ENCODE data around the gene LRRK2. TPM values are rescaled to one million over a fixed set of nuclear protein-coding genes. Genes with fewer than 3 reads are reported as not detected.
"Not testable (repeated sequence)": the region's sequence is repeated elsewhere in the genome, so short reads cannot be mapped to it uniquely, and the experiment has no call there.

The LRRK2 gene
- total RNA-seq, 1 donor from 2014 or later, result 7.3 TPM

- intact Hi-C loops (cut with micrococcal nuclease), result no loop called here
- ATAC-seq, result no peak
Observed at GRCh38 chr12:40343124-40343523, 118.3 kb downstream of the LRRK2 start.

DNA sequence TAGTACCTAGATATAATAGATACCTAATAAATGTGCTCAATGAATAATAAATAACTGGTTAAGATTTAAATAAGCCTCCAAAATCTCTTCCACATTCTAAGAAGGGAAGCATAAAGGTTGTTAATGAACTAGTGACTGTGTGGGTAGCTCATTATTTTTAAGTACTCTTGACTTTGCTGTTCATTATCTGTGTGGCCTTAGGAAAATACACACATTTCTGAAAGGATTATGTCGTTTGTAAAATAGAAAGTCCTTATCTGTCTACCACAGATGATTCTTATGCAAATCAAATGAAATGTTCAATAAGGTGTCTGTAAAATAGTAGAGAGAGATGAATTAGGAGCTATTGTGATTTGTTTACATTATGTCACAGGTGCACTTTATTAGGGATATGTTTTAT, 119.5 kb downstream of the LRRK2 start:
- DNase-seq (no peak), ATAC-seq (no peak)
- intact Hi-C loops (cut with micrococcal nuclease), result no loop called here

More at GRCh38 chr12:40343124-40343523, 118.3 kb downstream of the LRRK2 start:
- DNase-seq, result no peak

- intact Hi-C loops (cut with micrococcal nuclease), result no loop called here
- peak; percentile 61 for ATAC-seq
- no peak for DNase-seq
Observed at GRCh38 chr12:40351976-40352375, 127.2 kb downstream of the LRRK2 start.

DNA sequence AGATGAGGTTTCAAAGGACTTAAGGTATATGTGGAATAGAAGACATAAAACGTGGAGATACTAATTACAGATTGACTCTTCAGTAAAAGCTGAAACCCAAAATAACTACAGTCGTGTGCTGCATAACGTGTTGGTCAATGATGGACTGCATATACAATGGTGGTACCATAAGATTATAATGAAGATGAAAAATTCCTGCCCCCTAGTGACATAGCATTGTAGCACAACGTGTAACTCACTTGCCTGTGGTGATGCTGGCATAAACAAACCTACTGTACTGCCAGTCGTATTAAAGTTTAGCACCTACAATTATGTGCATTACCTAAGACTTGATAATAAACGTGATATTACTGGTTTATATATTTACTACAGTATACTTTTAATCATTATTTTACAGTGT, 150.3 kb downstream of the LRRK2 start:
- no peak for DNase-seq
- no peak for ATAC-seq
- intact Hi-C loops (cut with micrococcal nuclease), result no loop called here

DNA sequence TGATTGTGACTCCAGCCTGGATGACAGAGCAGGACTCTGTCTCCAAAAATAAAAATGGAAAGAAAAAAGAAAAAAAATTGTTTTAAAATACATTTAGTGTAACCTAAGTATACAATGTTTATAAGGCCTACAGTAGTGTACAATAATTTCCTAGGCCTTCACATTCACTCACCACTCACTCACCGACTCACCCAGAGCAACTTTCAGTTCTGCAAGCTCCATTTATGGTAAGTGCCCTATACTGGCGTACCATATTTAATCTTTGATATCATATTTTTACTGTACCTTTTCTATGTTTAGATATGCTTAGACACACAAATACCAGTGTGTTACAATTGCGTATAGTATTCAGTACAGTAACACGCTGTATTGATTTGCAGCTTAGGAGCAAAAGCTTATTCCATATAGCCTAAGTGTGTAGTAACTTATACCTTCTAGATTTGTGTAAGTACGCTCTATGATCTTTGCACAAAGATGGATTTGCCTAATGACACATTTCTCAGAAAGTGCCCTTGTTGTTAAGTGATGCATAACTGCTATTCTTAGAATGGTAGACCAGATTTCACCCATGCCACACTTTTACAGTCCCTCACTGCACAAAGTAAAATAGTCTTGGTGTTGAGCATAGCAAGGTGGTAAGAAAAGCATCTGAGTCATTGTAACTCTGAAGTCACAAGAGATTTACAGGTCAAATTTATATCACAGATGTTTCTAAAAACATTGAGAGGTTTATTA, 151.9 kb downstream of the LRRK2 start:
- no peak for ATAC-seq
- intact Hi-C loops (cut with micrococcal nuclease), result no loop called here
- DNase-seq, result no peak

GRCh38 chr12:40378691-40379090, 153.9 kb downstream of the LRRK2 start:
- intact Hi-C loops (cut with micrococcal nuclease), result no loop called here
- no peak for ATAC-seq
- DNase-seq, result no peak

- intact Hi-C loops (cut with micrococcal nuclease), result no loop called here
- ATAC-seq (no peak), DNase-seq (no peak)
Observed at GRCh38 chr12:40382217-40382616, 157.4 kb downstream of the LRRK2 start.

- ATAC-seq; intact Hi-C loops (cut with micrococcal nuclease); DNase-seq: not testable (repeated sequence)
Observed at GRCh38 chr12:40387279-40387678, 162.5 kb downstream of the LRRK2 start.

- DNase-seq (no peak), ATAC-seq (no peak)
- intact Hi-C loops (cut with micrococcal nuclease), result no loop called here
Observed at GRCh38 chr12:40390980-40391379, 166.2 kb downstream of the LRRK2 start.

- no peak for DNase-seq
- intact Hi-C loops (cut with micrococcal nuclease), result no loop called here
- no peak for ATAC-seq
Observed at GRCh38 chr12:40393026-40393425, 168.2 kb downstream of the LRRK2 start.

- DNase-seq, result no peak
- no peak for ATAC-seq
- intact Hi-C loops (cut with micrococcal nuclease), result no loop called here
Observed at GRCh38 chr12:40399656-40400055, 174.9 kb downstream of the LRRK2 start.

GRCh38 chr12:40405419-40405818, 180.6 kb downstream of the LRRK2 start:
- intact Hi-C loops (cut with micrococcal nuclease), result no loop called here

More at GRCh38 chr12:40405419-40405818, 180.6 kb downstream of the LRRK2 start:
- ATAC-seq (no peak), DNase-seq (no peak)

Other genes with a start within 250 kb of the LRRK2 start
- gene SLC2A13, start 118.9 kb upstream of the LRRK2 start, total RNA-seq, result 6.2 TPM